ENCODE results near the gene NCS1.

The NCS1 gene

DNA sequence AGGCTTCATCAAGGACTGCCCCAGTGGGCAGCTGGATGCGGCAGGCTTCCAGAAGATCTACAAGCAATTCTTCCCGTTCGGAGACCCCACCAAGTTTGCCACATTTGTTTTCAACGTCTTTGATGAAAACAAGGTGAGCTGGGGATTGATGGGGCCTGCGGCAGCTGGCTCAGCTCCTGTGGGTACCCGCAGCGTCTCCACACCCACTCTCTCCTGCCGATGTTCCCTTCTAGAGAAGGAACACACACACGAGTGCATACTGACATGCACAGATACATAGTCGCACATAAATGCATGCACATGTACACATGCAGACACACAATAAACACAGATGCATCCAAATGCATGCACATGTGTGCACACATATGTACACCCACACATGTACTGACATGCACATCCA lies 45.6 kb downstream of the NCS1 start:
- DNase-seq, result no peak

GRCh38 chr9:130219661-130220096 lies 47.5 kb downstream of the NCS1 start:
- DNase-seq, result no peak

DNA sequence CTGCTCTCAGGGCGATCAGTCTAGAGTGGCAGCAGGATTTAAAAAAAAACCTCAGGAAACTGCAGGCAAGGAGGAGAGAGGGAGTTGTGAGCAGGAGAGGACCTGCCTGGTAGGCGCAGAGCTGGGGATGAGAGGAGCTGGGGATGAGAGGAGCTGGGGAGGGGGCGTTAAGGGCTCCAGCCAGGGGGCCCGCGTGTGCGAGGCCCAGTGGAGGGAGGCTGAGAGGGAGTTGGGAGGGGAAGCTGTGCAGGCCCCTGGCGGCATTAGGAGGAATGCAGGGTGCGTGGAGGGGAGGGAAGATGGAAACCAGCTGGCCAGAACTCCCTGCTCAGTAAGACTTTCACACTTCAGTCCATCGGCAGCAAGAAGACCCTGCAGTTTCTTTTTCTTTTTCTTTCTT lies 48.1 kb downstream of the NCS1 start:
- DNase-seq, result no peak

DNA sequence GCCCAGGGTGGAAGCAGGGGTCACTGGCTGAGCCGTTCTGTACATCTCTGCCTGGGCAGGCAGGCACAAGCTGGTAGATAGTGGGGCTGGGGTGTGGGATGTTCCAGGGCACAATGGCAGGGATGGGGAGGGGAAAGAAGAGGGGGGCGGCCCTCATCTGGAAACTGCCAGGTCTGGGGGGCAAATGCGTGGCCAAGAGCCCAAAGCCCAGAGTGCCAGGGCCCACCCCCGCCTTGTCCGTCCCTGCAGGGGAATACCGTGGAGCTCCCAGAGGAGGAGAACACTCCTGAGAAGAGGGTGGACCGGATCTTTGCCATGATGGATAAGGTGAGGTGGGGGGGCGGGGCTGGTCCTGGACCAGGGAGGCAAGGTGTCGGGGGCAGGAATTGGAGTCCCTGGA lies 50.6 kb downstream of the NCS1 start:
- no peak for DNase-seq

- DNase-seq, result no peak
Observed at GRCh38 chr9:130225071-130225470, 52.9 kb downstream of the NCS1 start.

DNA sequence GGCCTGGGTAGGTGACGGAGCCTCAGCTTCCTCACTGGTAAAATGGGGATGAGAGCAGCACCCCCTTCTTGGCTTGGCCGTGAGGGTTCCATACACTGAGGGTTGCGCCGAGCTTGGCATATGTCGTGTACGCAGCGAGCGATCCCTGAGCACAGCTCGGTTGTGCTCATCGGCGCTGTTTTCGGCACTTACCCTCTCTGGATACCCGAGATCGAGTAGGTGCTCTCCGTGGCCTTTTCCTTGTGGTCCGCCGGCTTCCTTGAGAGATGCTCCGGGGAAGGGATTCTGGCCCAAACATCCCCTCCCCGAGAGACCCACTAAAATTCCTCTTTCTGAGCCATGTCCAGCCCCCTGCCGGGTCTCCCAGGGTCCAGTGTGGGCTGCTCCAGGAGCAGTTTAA lies 53.4 kb downstream of the NCS1 start:
- DNase-seq, result no peak

DNA sequence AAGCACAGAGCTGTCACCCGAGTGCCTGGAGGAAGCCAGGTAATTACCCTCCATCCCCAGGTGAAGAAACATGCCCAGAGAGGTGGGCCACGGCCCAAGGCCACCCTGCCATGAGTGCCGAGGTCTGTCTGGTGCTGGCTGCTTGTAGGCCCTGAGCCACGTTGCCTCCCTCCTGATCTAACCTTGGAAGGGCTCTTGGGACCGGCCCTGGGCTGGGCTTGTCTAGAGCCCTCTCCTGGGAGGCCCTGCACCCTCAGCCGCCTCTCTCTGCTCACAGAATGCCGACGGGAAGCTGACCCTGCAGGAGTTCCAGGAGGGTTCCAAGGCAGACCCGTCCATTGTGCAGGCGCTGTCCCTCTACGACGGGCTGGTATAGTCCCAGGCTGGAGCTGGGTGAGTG lies 53.9 kb downstream of the NCS1 start:
- DNase-seq, result no peak

- DNase-seq, result no peak
Observed at GRCh38 chr9:130227833-130228232, 55.6 kb downstream of the NCS1 start.

- no peak for DNase-seq
Observed at GRCh38 chr9:130229759-130230158, 57.6 kb downstream of the NCS1 start.

- no peak for DNase-seq
Observed at GRCh38 chr9:130230631-130231030, 58.4 kb downstream of the NCS1 start.

- no peak for DNase-seq
Observed at GRCh38 chr9:130232899-130233586, 60.8 kb downstream of the NCS1 start.

DNA sequence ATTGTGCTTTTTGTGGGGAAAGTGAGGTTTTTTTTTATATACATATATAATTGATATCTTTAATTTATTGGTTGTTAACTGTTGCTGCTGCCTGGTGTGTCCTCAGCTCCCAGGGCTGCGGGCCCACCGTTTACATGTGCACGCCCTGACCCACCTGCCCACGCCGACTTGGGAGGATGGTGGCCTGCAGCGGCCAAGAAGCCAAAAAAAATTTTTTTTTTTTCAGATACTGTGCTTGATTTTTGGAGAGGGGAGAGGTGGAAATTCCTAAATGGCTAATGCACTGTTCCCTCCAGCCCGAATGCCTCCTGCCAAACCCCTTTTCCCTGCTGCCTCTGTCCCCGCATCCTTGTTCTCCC lies 61.4 kb downstream of the NCS1 start:
- DNase-seq, result no peak

GRCh38 chr9:130234340-130235260 lies 62.4 kb downstream of the NCS1 start:
- DNase-seq, result no peak

DNA sequence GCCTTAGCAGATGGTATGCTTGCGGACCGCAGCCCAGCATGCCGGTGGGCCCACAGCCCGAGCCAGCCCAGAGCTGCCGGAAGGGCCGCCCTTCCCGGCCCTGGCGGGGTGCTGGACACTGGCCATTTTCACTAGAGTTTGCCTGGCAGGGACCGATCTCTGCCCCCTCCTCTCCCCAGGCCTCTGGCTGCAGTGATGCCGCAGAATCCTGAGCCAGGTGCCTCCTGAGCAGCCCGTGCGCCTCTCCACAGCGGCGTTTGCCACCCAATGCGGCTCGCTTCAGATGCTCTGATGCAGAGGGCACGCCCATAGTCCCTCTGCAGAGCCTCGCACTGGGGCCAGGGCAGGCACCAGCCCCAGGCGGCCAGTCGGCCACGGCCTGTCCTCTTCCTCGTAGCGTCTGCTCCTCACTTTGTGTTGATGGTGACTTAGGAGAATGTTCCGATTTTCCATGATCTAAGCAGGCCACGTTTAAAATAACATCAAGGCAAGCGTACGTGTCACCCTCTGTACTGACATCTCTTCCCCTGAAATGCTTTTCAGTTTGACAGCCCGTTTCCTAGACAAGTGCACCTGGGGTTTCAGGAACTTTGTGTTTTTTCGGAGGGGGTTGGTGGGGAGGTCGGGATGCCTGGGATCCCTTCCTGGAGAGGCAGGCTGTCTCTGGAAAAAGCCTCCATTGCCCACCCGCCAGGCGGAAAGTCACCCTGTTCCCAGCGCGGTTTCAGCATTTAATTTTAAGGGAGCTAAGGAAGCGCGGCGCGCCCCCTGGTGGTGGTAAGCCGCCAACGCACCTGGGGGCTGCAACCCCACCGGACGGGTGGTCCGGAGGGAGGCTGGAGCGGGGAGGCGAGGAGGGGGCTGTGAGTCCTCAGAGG lies 63.6 kb downstream of the NCS1 start:
- no peak for DNase-seq

DNA sequence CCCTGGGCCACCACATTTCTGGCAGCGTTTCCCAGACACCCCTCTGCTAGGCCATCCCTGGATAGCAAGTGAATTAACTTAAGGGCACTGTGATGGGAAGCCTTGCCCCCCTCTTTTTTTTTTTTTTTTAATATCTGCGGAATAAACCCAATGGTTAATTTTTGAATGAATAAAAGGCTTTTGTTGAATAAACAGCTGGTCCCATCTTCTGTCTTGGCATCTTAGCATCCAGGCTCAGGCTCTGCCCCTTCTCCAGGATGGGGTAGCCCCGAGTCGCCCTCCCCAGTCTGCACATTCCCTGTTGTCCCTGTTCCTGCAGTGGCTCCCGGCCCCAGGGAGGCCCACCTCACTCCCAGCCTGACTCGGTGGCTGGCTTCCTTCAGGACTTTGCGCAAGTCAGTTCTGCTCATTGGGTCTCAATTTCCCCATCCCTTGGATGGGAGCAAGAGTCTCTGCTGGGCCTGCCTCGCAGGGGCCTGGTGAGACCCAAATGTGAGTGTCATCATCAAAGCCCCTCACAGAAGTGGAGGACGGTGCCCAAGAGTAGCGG lies 64.3 kb downstream of the NCS1 start:
- no peak for DNase-seq

DNA sequence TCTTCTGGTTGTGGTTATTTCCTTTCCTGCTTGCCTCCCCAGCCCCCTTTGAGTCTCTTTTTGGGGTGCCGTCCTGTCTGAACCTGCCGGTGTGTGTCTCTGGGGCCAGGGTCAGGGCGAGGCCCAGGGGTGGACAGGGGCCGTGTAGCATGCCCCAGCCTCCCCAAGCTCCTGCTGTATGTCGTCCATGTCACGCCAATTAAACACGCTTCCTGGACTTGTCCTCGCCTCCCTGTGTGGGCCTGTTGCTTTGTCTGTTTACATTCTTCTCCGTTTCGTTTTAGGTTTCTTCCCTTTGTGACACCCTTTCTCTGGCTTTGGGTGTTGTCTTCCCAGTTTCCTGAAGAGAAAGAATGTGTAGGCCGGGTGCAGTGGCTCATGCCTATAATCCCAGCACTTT lies 64.9 kb downstream of the NCS1 start:
- DNase-seq, result no peak

DNA sequence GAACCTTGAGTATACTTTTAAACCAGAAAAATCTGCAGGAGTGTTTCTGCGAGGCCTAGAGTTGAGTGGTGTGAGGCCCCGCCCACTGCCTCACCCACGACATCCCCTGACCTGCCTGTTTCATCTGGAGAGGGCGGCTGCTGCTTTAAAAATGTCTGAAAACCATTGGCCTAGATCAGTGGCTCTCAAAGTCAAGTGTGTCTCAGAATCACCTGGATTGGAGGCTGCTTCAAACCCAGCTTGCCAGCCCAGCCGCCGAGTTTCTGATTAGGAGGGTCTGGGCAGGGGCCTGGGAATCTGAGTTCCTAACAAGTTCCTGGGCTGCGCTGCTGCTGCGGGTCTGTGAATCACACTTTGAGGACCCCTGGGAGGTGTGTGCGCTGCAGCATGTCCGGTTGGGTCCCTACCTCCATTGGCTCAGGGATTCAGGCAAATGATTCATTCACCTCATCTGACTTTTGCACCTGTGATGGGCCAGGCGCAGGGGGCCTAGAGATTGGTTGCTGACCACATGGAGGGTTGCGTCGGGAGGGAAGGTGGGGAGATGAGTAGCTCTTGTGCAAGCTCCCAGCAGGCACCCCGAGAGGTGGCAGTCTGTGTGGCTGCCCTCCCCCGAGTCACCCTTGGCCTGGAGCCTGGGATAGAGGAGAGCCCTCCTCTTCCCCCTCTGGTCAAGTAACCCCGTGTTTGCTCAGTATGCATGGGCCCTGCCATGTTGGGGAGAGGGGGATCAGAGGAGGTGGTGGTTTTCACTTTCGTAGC lies 65.7 kb downstream of the NCS1 start:
- no peak for DNase-seq

DNA sequence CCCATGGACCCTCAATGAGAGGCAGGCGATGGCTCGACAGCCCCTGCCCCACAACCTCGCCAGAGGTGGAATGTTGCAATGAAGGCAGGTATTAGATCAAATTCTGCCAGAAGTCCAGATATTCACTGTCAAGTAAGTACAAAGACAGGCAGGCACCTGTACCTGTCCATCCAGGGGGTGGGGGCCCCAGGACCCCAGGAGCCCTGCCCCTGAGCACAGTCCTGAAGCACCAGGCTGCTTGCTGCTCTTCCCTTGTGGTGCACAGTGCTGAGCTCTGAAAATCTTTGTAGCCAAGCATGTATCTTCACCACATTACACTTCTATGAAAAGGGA lies 67.1 kb downstream of the NCS1 start:
- DNase-seq, result no peak

- DNase-seq, result no peak
Observed at GRCh38 chr9:130239741-130240241, 67.6 kb downstream of the NCS1 start.

DNA sequence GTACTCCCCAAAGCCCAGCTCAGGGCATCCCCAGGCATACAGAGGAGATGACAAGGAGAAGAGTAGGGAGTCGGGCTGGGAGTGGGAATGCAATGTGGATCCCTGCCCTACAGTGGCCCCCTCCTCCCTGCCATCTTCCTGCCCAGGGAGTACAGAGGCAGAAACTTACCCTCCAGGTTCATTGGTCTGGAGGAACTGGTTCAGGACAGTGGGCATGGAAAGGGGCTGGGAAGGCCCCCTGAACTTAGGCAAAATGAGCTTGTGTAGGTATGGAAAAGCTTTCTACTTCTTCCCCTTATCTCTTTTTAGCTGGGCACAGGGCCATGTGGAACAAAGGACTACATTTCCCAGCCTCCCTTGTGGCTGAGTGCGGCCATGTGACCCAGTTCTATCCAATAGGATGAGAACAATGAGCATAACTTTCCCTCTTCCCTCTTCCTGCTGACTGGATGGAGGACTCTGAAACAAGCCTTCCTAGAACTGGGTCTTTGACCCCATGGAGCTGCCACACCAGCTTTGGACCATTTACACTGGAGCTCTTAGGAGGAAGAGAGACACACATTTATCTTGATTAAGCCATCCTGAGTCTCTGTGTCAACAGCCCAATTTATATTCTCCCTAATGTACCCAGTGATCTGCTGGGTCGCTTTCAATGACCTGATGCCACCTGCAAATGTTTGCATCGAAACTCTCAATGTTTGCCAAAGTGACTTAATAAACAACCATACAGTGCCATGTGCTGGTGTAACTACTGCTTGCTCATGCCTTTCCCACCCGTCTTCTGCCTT lies 68.4 kb downstream of the NCS1 start:
- DNase-seq, result peak; percentile 22

DNA sequence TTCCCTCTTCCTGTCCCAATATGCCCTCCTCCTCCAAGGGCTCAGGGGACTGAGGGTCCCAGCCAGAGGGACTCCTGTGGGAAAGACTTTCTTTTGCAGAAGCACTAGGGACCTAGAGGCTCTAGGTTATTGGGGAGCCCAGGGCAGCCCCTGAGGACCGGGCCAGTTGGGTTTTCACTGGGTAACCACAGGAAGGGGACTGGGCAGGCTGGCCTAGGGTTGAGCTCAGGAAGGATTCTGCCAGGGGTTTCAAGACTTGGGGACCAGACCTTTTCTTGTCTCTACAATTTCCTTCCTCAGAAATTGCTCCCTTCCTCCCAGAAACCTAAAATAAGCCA lies 69.0 kb downstream of the NCS1 start:
- no peak for DNase-seq
